NCI-H2107 treated with DMSO at 0.1 percent for 48 hours (cell line): Measurements from ENCODE around the gene TOMM7.
"Not testable (repeated sequence)": the region's sequence is repeated elsewhere in the genome, so short reads cannot be mapped to it uniquely, and the experiment has no call there.

Source experiments
- DNase-seq: peaks from one replicate; lab custom pipeline; 2025; ENCODE audit not compliant: unreplicated experiment; lab: John Stamatoyannopoulos, UW

The TOMM7 gene

GRCh38 chr7:22826593-22826992 lies 3.9 kb upstream of the TOMM7 start:
- DNase-seq = no peak

GRCh38 chr7:22824760-22825159 lies 2.1 kb upstream of the TOMM7 start:
- DNase-seq = no peak

GRCh38 chr7:22823142-22823497 lies 471 bp upstream of the TOMM7 start:
- DNase-seq = no peak

- no peak for DNase-seq
These were observed 755 bp downstream of the TOMM7 start for GRCh38 chr7:22821702-22822485.

- no peak for DNase-seq
These were observed 3.2 kb downstream of the TOMM7 start for GRCh38 chr7:22819476-22819875.

GRCh38 chr7:22814261-22815208 lies 8.1 kb downstream of the TOMM7 start:
- DNase-seq = no peak

- no peak for DNase-seq
These were observed 10.3 kb downstream of the TOMM7 start for GRCh38 chr7:22812353-22812752.

GRCh38 chr7:22811746-22812280 lies 10.8 kb downstream of the TOMM7 start:
- no peak for DNase-seq

GRCh38 chr7:22810843-22811242 lies 11.8 kb downstream of the TOMM7 start:
- no peak for DNase-seq

- no peak for DNase-seq
These were observed 12.6 kb downstream of the TOMM7 start for GRCh38 chr7:22809902-22810642.

- no peak for DNase-seq
These were observed 14.5 kb downstream of the TOMM7 start for GRCh38 chr7:22808140-22808539.

- no peak for DNase-seq
These were observed 15.9 kb downstream of the TOMM7 start for GRCh38 chr7:22806752-22807151.

GRCh38 chr7:22805227-22805626 lies 17.4 kb downstream of the TOMM7 start:
- no peak for DNase-seq

- DNase-seq = not testable (repeated sequence)
These were observed 19.8 kb downstream of the TOMM7 start for GRCh38 chr7:22802831-22803230.

- no peak for DNase-seq
These were observed 20.2 kb downstream of the TOMM7 start for GRCh38 chr7:22802426-22802825.

GRCh38 chr7:22801912-22802311 lies 20.7 kb downstream of the TOMM7 start:
- no peak for DNase-seq

GRCh38 chr7:22799633-22800032 lies 23.0 kb downstream of the TOMM7 start:
- no peak for DNase-seq

GRCh38 chr7:22793593-22794462 lies 28.8 kb downstream of the TOMM7 start:
- no peak for DNase-seq

GRCh38 chr7:22791204-22792158 lies 31.2 kb downstream of the TOMM7 start:
- no peak for DNase-seq
